NCI-H446 (cell line): Measurements from ENCODE around the gene EFCC1.
"Not testable (repeated sequence)": the region's sequence is repeated elsewhere in the genome, so short reads cannot be mapped to it uniquely, and the experiment has no call there.

Experiments
- DNase-seq, 2 experiments: peaks; one replicate each; lab custom pipeline; 2025; lab: John Stamatoyannopoulos, UW

The EFCC1 gene

GRCh38 chr3:129081503-129081902 lies 80.4 kb downstream of the EFCC1 start:
- DNase-seq: no peak

GRCh38 chr3:129082026-129082425 lies 80.9 kb downstream of the EFCC1 start:
- DNase-seq: no peak

- no peak for DNase-seq
These were observed 83.4 kb downstream of the EFCC1 start for GRCh38 chr3:129084501-129084900.

GRCh38 chr3:129085165-129085715 lies 84.1 kb downstream of the EFCC1 start:
- DNase-seq: no peak

- no peak for DNase-seq
These were observed 84.7 kb downstream of the EFCC1 start for GRCh38 chr3:129085818-129086217.

- no peak for DNase-seq
These were observed 86.1 kb downstream of the EFCC1 start for GRCh38 chr3:129087138-129087702.

GRCh38 chr3:129087904-129088303 lies 86.8 kb downstream of the EFCC1 start:
- DNase-seq: peak in 1 of 2 experiments; percentile 8

GRCh38 chr3:129088312-129088711 lies 87.2 kb downstream of the EFCC1 start:
- DNase-seq: not testable (repeated sequence)
